ENCODE data around the gene HOXD4.

HOXD4 gene

GRCh38 chr2:176134035-176134434 is 17.3 kb upstream of the HOXD4 start:
- ChIA-PET POLR2A (no interaction called here), CTCF (interaction anchor here (2.3 to 30.2 kb wide), 4 partner anchors 320 to 1015 kb away, joined by 10 to 1421 read pairs (median 72); no protein-coding TSS in a partner anchor)
- no peak for TF ChIP-seq CTCF (IDR thresholded peaks at IDR 0.05; ENCODE audit: insufficient read depth, low read length, missing control alignments)
- DNase-seq (ENCODE audit: low read depth, low spot score) = no peak
- H3K4me3 ChIP-seq (ENCODE audit: low read depth, low read length) = no peak overlapping the region

- DNase-seq (ENCODE audit: low read depth, low spot score) = no peak
- TF ChIP-seq CTCF (IDR thresholded peaks at IDR 0.05; ENCODE audit: insufficient read depth, low read length, missing control alignments) = peak; percentile 15
- CTCF ChIA-PET = interaction anchor here (5.3 to 30.2 kb wide), 5 partner anchors 6 to 508 kb away, joined by 42 to 1421 read pairs (median 124); partner anchors contain the start of gene HOXD8
- POLR2A ChIA-PET = no interaction called here
- no peak overlapping the region for H3K4me3 ChIP-seq (ENCODE audit: low read depth, low read length)
Measured at GRCh38 chr2:176135035-176135440, 16.3 kb upstream of the HOXD4 start.

GRCh38 chr2:176136374-176137251 is 14.7 kb upstream of the HOXD4 start:
- ChIA-PET POLR2A (interaction anchor here (0.8 to 2.6 kb wide), 8 partner anchors 9 to 518 kb away, joined by 3 to 9 read pairs (median 5); no protein-coding TSS in a partner anchor), CTCF (interaction anchor here (7.4 to 30.2 kb wide), 5 partner anchors 8 to 506 kb away, joined by 119 to 1421 read pairs (median 190); partner anchors contain the start of genes HOXD3, HOXD4 and HOXD8)
- peak overlapping the region; percentile 78 for H3K4me3 ChIP-seq (ENCODE audit: low read depth, low read length)
- DNase-seq (ENCODE audit: low read depth, low spot score) = no peak
- TF ChIP-seq CTCF (IDR thresholded peaks at IDR 0.05; ENCODE audit: insufficient read depth, low read length, missing control alignments) = no peak

GRCh38 chr2:176137252-176137580 is 14.1 kb upstream of the HOXD4 start:
- no peak for TF ChIP-seq CTCF (IDR thresholded peaks at IDR 0.05; ENCODE audit: insufficient read depth, low read length, missing control alignments)
- ChIA-PET POLR2A (interaction anchor here (0.8 to 2.6 kb wide), 6 partner anchors 25 to 515 kb away, joined by 3 to 9 read pairs (median 4); no protein-coding TSS in a partner anchor), CTCF (interaction anchor here (7.4 to 30.2 kb wide), 5 partner anchors 8 to 506 kb away, joined by 119 to 1421 read pairs (median 190); partner anchors contain the start of genes HOXD3, HOXD4 and HOXD8)
- H3K4me3 ChIP-seq (ENCODE audit: low read depth, low read length) = peak overlapping the region; percentile 78
- no peak for DNase-seq (ENCODE audit: low read depth, low spot score)

- TF ChIP-seq CTCF (IDR thresholded peaks at IDR 0.05; ENCODE audit: insufficient read depth, low read length, missing control alignments) = no peak
- DNase-seq (ENCODE audit: low read depth, low spot score) = no peak
- CTCF ChIA-PET = interaction anchor here (0.9 to 30.2 kb wide), 9 partner anchors 9 to 1010 kb away, joined by 3 to 1421 read pairs (median 119); partner anchors contain the start of genes HOXD3, HOXD4 and HOXD8
- POLR2A ChIA-PET = interaction anchor here (2.6 kb wide), 1 partner anchor 499 kb away, joined by 9 read pairs; no protein-coding TSS in a partner anchor
- H3K4me3 ChIP-seq (ENCODE audit: low read depth, low read length) = peak overlapping the region; percentile 78
Measured at GRCh38 chr2:176137906-176138305, 13.4 kb upstream of the HOXD4 start.

- H3K4me3 ChIP-seq (ENCODE audit: low read depth, low read length) = peak overlapping the region; percentile 78
- TF ChIP-seq CTCF (IDR thresholded peaks at IDR 0.05; ENCODE audit: insufficient read depth, low read length, missing control alignments) = no peak
- POLR2A ChIA-PET = interaction anchor here (0.5 to 1.6 kb wide), 5 partner anchors 8 to 513 kb away, joined by 3 to 7 read pairs (median 3); no protein-coding TSS in a partner anchor
- CTCF ChIA-PET = interaction anchor here (0.9 to 30.2 kb wide), 12 partner anchors 10 to 1010 kb away, joined by 3 to 1421 read pairs (median 10); partner anchors contain the start of genes HOXD3, HOXD4 and HOXD8
- no peak for DNase-seq (ENCODE audit: low read depth, low spot score)
Measured at GRCh38 chr2:176138526-176138922, 12.8 kb upstream of the HOXD4 start.

All from AG04449 (cell line).